AG20443 (cell line): Measurements from ENCODE around the gene GNB5.
"Not testable (repeated sequence)": the region's sequence is repeated elsewhere in the genome, so short reads cannot be mapped to it uniquely, and the experiment has no call there.

ENCODE experiments used
- DNase-seq: peaks from one replicate; pipeline ENCODE4 v3.0.0; 2012; ENCODE audit warnings: low spot score, mixed read lengths

The GNB5 gene

DNA sequence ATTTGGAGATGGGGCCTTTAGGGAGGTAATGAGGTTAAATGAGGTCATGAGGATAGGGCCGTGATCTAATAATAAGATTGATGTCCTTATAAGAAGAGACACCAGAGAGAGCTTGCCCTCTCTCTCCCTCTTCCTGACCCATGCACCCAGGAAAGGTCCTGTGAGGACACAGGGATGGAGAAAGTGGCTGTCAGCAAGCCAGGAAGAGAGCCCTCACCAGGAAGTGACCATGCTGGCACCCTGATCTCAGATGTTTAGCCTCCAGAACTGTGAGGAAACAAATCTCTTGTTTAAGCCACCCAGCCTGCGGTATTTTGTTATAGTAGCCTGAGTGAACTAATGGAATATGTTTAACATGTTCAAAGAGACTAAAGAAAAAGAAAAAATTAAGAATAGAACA, 15.3 kb upstream of the GNB5 start:
- DNase-seq = no peak

DNA sequence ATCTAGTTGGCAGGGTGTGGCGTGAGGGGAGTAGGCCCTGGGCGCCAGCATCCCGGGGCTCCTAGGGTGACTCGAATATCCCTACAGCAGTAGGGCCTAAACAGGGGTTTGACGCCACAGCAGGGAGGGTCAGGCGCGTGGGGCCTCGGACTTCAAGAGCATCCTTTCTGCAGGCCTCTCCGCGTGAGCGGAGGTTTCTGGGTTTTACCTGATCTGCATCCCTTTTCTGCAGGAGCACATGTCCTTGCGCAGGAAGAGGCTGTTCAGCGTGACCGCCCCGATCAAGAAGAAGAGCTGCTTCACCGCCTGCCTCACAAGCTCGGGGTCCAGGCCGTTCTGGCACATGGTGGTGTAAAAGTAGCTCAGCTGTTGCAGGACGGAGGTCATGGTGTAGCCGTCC, 13.5 kb upstream of the GNB5 start:
- no peak for DNase-seq

DNA sequence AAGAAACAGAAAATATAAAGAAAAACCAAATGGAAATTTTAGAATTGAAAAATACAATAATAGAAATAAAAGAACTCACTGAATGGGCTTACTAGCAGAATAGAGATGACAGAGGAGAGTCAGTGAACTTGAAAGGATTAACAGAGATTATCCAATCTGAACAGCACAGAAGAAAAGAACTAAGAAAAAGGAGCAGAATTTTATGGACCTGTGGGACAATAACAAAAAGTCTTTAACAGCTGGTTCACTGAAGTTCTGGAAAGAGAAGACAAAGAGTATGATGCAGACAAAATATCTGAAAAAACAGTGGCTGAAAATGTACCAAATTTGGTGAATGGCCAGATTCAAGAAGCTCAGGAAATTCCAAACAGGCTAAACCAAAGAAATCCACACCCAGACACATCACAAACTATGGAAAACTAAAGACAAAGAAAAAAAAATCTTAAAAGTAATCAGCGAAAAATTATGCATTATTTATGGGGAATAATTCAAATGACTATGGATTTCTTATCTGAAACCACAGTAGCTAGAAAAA, 9.7 kb upstream of the GNB5 start:
- DNase-seq = peak; percentile 29

DNA sequence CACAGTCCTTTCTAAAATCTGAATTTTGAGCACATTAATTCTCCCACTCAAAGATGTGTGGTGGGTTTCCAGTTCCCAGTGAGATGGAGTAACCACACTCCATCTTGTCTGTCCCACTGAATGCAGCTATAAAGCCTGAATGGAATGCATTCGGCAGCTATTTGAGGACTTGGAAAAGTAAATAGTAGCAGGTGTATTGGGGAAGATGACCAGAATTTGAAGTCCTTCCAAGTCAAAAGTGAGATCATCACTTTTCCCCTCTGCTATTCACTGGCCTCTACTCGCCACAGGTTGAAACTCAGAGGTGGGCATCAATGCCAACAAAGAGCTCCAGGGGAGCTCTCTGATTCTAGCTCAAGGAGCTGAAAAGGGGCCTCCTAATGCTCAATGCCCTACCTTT, 8.1 kb upstream of the GNB5 start:
- no peak for DNase-seq

GRCh38 chr15:52196891-52197290, 5.7 kb upstream of the GNB5 start:
- no peak for DNase-seq

DNA sequence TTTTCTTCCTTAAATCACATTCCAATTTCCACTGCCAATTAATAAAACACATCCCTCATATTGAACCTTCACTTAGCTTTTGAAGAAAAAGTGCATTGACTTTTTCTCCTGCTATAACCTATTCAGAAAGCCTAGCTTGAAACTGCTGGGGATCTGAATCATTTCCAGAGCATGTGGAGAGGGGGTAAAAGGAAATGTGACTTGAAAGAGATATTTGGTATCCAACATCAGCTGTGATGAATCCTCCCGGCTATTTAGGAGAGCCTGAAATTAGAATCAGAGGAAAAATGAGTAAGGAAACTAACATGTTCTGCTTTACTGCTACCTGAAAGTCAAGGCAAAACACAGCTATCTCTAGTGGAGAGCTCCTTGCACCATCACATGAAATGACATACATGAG, 2.6 kb upstream of the GNB5 start:
- no peak for DNase-seq

- no peak for DNase-seq
These were observed 2.1 kb upstream of the GNB5 start for GRCh38 chr15:52193321-52193720.

GRCh38 chr15:52186651-52187486, 4.3 kb downstream of the GNB5 start:
- DNase-seq = no peak

DNA sequence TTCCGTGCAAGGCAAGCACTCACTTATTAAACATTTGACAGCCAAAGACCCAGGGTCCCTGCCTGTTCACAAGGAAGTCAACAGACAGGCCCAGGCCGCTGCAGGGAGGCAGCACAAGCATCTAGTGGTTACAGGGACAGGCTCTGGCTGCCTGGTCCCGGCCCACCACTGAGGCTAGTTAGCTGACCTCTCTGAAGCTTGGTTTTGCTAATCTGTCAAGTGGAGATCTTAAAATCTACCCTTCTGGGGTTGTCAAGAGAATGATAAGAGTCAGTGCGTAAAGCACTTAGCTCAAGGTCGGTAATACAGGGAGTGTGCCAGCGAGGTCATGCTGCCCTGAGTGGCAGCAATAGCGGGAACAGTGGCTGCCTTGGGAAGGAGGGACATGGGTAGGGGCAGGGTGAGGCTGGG, 6.0 kb downstream of the GNB5 start:
- DNase-seq = no peak

- no peak for DNase-seq
These were observed 6.5 kb downstream of the GNB5 start for GRCh38 chr15:52184721-52185120.

GRCh38 chr15:52183562-52184173, 7.5 kb downstream of the GNB5 start:
- DNase-seq = peak; percentile 70

GRCh38 chr15:52181938-52182780, 9.0 kb downstream of the GNB5 start:
- DNase-seq = no peak

GRCh38 chr15:52180851-52181450, 10.2 kb downstream of the GNB5 start:
- no peak for DNase-seq

DNA sequence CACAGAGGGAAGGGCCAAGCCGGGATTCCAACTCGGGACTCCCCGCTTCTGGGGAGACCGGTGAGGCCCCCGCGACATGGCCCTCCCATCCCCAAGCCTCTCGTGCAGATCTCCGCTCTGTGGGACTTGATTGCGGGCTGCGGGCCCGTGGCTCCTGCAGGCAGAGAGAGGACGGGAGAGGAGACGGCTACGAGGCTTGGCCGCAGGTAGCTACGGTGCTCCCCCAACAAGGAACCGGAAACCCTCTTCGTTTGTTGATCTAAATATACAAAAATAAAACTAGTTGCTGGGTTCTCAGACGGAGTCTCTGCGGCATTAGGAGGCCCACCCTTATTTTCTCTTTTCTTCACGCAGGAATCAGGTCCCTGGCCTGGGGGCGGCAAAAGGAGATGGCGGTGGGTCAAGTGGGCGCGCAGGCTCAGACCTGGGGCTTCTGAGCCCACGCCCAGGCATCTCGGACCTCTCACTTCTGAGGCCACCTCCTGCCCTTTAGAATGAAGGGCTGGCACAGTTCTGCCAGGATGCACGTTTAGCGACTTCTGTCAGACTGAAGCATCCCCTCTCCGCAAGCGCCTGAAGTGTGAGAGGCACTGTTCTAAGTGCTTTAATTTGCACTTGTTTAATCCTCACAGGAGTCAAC, 10.9 kb downstream of the GNB5 start:
- DNase-seq = no peak

- DNase-seq = peak; percentile 96
These were observed 11.7 kb downstream of the GNB5 start for GRCh38 chr15:52179278-52180195.

DNA sequence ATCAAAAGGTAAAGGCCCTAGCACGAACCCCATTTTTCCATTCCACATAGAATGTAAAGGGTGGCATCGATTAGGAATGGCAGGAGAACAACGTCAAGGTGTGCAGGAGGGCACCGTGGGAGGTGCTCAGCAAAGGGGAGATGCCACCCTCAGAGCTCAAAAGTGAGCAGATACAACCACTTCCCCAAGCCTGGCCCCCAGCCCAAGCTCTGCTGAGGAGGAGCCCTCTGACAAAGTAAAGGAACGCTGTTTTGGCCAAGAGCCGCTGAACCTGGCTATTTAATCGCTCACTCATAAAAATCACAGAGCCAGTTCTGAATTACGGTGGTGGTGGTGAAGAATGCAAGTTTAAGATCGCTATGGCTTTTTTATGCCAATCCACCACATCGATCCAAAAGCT, 12.4 kb downstream of the GNB5 start:
- DNase-seq = peak; percentile 24

- DNase-seq = no peak
These were observed 18.3 kb downstream of the GNB5 start for GRCh38 chr15:52172869-52173268.

DNA sequence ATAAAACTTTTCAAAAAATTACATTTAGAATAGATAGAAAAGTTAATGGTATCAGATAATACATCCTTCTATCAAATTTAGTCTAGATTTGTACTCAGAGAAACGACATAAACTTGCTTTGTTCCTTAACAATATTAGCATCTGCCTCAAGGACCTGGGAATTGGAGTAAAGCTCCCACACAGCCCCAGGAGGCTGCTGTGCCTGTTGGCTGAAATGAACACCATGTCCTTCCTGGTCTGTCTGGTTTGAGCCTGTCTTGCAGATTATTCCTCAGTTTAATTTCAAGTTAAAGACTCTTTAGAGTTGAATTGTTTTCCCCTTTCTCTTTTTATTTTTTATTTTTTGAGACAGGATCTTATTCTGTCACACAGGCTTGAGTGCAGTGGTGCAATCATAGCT, 19.4 kb downstream of the GNB5 start:
- DNase-seq = no peak

- no peak for DNase-seq
These were observed 19.8 kb downstream of the GNB5 start for GRCh38 chr15:52171386-52171785.

DNA sequence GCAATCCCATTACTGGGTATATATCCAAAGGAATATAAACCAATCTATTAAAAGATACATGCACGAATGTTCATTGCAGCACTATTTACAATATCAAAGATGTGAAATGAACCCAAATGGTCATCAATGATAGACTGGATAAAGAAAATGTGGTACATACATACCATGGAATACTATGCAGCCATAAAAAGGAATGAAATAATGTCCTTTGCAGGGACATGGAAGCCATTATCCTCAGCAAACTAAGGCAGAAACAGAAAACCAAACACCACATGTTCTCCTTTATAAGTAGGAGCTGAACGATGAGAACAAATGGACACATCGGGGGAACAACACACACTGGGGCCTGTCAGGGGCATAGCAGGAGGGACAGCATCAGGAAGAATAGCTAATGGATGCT, 21.0 kb downstream of the GNB5 start:
- DNase-seq = not testable (repeated sequence)
